ENCODE data around the gene MIAT.

The MIAT gene

GRCh38 chr22:26632422-26633155 lies 24.8 kb upstream of the MIAT start:
- no peak for DNase-seq (ENCODE audit: low read depth)

- DNase-seq (ENCODE audit: low read depth), result no peak
These were observed 23.2 kb upstream of the MIAT start for GRCh38 chr22:26634189-26634588.

- no peak for DNase-seq (ENCODE audit: low read depth)
These were observed 22.3 kb upstream of the MIAT start for GRCh38 chr22:26635117-26635516.

GRCh38 chr22:26636296-26636695 lies 21.1 kb upstream of the MIAT start:
- no peak for DNase-seq (ENCODE audit: low read depth)

- peak; percentile 73 for DNase-seq (ENCODE audit: low read depth)
These were observed 14.6 kb upstream of the MIAT start for GRCh38 chr22:26642465-26643417.

GRCh38 chr22:26643418-26644100 lies 13.8 kb upstream of the MIAT start:
- DNase-seq (ENCODE audit: low read depth), result no peak

- DNase-seq (ENCODE audit: low read depth), result no peak
These were observed 11.2 kb upstream of the MIAT start for GRCh38 chr22:26646158-26646557.

GRCh38 chr22:26648011-26648497 lies 9.3 kb upstream of the MIAT start:
- DNase-seq (ENCODE audit: low read depth), result no peak

- no peak for DNase-seq (ENCODE audit: low read depth)
These were observed 8.6 kb upstream of the MIAT start for GRCh38 chr22:26648528-26649388.

- DNase-seq (ENCODE audit: low read depth), result no peak
These were observed 6.5 kb upstream of the MIAT start for GRCh38 chr22:26650722-26651421.

- no peak for DNase-seq (ENCODE audit: low read depth)
These were observed 5.6 kb upstream of the MIAT start for GRCh38 chr22:26651815-26652214.

- no peak for DNase-seq (ENCODE audit: low read depth)
These were observed 773 bp downstream of the MIAT start for GRCh38 chr22:26658161-26658560.

GRCh38 chr22:26658671-26659478 lies 1.5 kb downstream of the MIAT start:
- DNase-seq (ENCODE audit: low read depth), result peak; percentile 65

- DNase-seq (ENCODE audit: low read depth), result no peak
These were observed 3.0 kb downstream of the MIAT start for GRCh38 chr22:26660356-26660755.

- no peak for DNase-seq (ENCODE audit: low read depth)
These were observed 3.7 kb downstream of the MIAT start for GRCh38 chr22:26660961-26661578.

- no peak for DNase-seq (ENCODE audit: low read depth)
These were observed 4.8 kb downstream of the MIAT start for GRCh38 chr22:26662160-26662559.

GRCh38 chr22:26663374-26663923 lies 6.1 kb downstream of the MIAT start:
- no peak for DNase-seq (ENCODE audit: low read depth)

- DNase-seq (ENCODE audit: low read depth), result no peak
These were observed 8.4 kb downstream of the MIAT start for GRCh38 chr22:26665813-26666231.

GRCh38 chr22:26667140-26667539 lies 9.8 kb downstream of the MIAT start:
- DNase-seq (ENCODE audit: low read depth), result no peak

All from stimulated activated CD8-positive, alpha-beta memory T cell treated with anti-CD3 and anti-CD28 coated beads, Interleukin-12 subunit alpha, Interleukin-12 subunit beta, amount 100 ng/mL, for 4 hours (primary cell).